HepG2 (cell line): Measurements from ENCODE around the gene CARS2. TPM values are rescaled to one million over a fixed set of nuclear protein-coding genes. Genes with fewer than 3 reads are reported as not detected.

Experiments used
- ATAC-seq: fragments of 200-7000 bp; cut with Tn5 transposase; 3 replicates; pipeline ENCODE4 v1.9.1; 2020; ENCODE audit warnings: mild to moderate bottlenecking, moderate library complexity
- BruUV-seq: library from RNA; stranded (reverse); fragments of 400-500 nt; replicated peaks from 2 replicates; lab custom pipeline; 2021; lab: Mats Ljungman, UMichigan
- CTCF ChIA-PET: fragments of 300-600 bp; formaldehyde crosslinking; extraction: SDS; loops from one replicate; lab custom pipeline; 2021; ENCODE audit warnings: low total read pairs, inconsistent platforms, low intra/inter-chr PET ratio; lab: Yijun Ruan, JAX
- POLR2A ChIA-PET: fragments of 350-600 bp; sonication (Branson Sonifier 250); formaldehyde crosslinking; loops from one replicate; lab custom pipeline; 2020; ENCODE audit warnings: antibody characterized with exemption, inconsistent platforms; lab: Yijun Ruan, JAX
- DNase-seq: peaks from one replicate; pipeline ENCODE4 v3.0.0-alpha.2; 2015; ENCODE audit warnings: low spot score
- FAIRE-seq: peaks from 3 replicates; lab custom pipeline; 2011; peaks lifted over from hg19 to GRCh38; lab: Jason Lieb, UNC
- H2AFZ ChIP-seq: one replicate; pipeline ENCODE4 v1.6.1; 2011; ENCODE audit warnings: low read length, inconsistent platforms
- H3K27ac ChIP-seq: fragments of 300-600 bp; 3 replicates; pipeline ENCODE4 v1.8.0; 2011; ENCODE audit warnings: mixed run types, mild to moderate bottlenecking, mixed read lengths, low read length, inconsistent platforms; ENCODE audit not compliant: insufficient read depth; ENCODE audit errors: extremely low read length
- H3K27me3 ChIP-seq, 2 experiments: fragments of 200-600 bp in 1 of 2; 2 replicates in 1 of 2; 3 replicates in 1 of 2; pipeline versions ENCODE4 v1.6.0 to v1.8.0; 2011; ENCODE audit warnings: low read length in 2 of 2, mild to moderate bottlenecking in 2 of 2, moderate library complexity in 2 of 2, inconsistent platforms in 1 of 2; ENCODE audit not compliant: insufficient read depth in 2 of 2, control insufficient read depth in 1 of 2
- H3K36me3 ChIP-seq, 2 experiments: fragments of 200-600 bp in 1 of 2; replicated peaks in 1 of 2; 2 replicates in 1 of 2; 3 replicates in 1 of 2; pipeline versions ENCODE4 v1.5.1 to v1.8.0; 2011; ENCODE audit warnings: low read length in 2 of 2, inconsistent platforms in 1 of 2; ENCODE audit not compliant: insufficient read depth in 2 of 2, control insufficient read depth in 1 of 2
- H3K4me1 ChIP-seq: 2 replicates; pipeline ENCODE4 v1.5.1; 2012; ENCODE audit warnings: low read length, inconsistent platforms; ENCODE audit not compliant: insufficient read depth
- H3K4me2 ChIP-seq: 2 replicates; pipeline ENCODE4 v1.6.0; 2011; ENCODE audit warnings: low read depth, low read length, inconsistent platforms
- H3K4me3 ChIP-seq, 3 experiments: fragments of 200-600 bp in 1 of 3; sonication (generic), shearing (Covaris generic) in 1 of 3; replicated peaks in 1 of 3; 2 replicates each; pipeline ENCODE4 v1.5.1; 2011 to 2016; ENCODE audit warnings: low read length in 3 of 3, inconsistent platforms in 2 of 3, low read depth in 2 of 3, mild to moderate bottlenecking in 2 of 3, control low read depth in 1 of 3, mixed read lengths in 1 of 3; ENCODE audit not compliant: insufficient read depth in 1 of 3
- H3K79me2 ChIP-seq: one replicate; pipeline ENCODE4 v1.6.1; 2011; ENCODE audit warnings: low read length, inconsistent platforms; ENCODE audit not compliant: insufficient read depth
- H3K9ac ChIP-seq: 2 replicates; pipeline ENCODE4 v1.6.0; 2011; ENCODE audit warnings: mild to moderate bottlenecking, low read depth, low read length, inconsistent platforms; ENCODE audit not compliant: insufficient read depth
- H3K9me3 ChIP-seq: 2 replicates; pipeline ENCODE4 v1.5.1; 2012; ENCODE audit warnings: mild to moderate bottlenecking, low read length
- H4K20me1 ChIP-seq: 2 replicates; pipeline ENCODE4 v1.6.0; 2011; ENCODE audit warnings: inconsistent platforms, mild to moderate bottlenecking, low read length, moderate library complexity; ENCODE audit not compliant: insufficient read depth
- IRF2 ChIP-seq: IDR thresholded peaks from 2 replicates; pipeline ENCODE4 v1.6.1; 2018; ENCODE audit warnings: missing genetic modification reagents, missing compliant biosample characterization
- JUNB ChIP-seq: sonication (generic); formaldehyde crosslinking; IDR thresholded peaks from 2 replicates; pipeline ENCODE4 v1.8.0; 2022; ENCODE audit warnings: missing genetic modification reagents, mild to moderate bottlenecking, borderline replicate concordance
- KAT7 ChIP-seq: IDR thresholded peaks from 2 replicates; pipeline ENCODE4 v1.6.1; 2018; ENCODE audit warnings: borderline replicate concordance, missing compliant biosample characterization
- MAFF ChIP-seq: IDR thresholded peaks from 2 replicates; pipeline ENCODE4 v1.6.1; 2011; ENCODE audit warnings: low read depth, low read length, improper control_type of control experiment
- NFIB ChIP-seq: sonication (generic); formaldehyde crosslinking; IDR thresholded peaks from 2 replicates; pipeline ENCODE4 v1.9.0; 2021; ENCODE audit warnings: missing genetic modification reagents, mild to moderate bottlenecking, borderline replicate concordance
- ZBTB10 ChIP-seq: sonication (generic); formaldehyde crosslinking; IDR thresholded peaks from 2 replicates; pipeline ENCODE4 v1.4.0; 2020; ENCODE audit warnings: missing genetic modification reagents, borderline replicate concordance
- ZNF687 ChIP-seq: sonication (generic); formaldehyde crosslinking; IDR thresholded peaks from 2 replicates; pipeline ENCODE4 v1.5.1; 2020; ENCODE audit warnings: mild to moderate bottlenecking, missing genetic modification reagents, moderate library complexity
- WGBS: methylation state at CpG from one replicate; pipeline ENCODE4 v1.1.6; 2017; ENCODE audit warnings: low lambda C conversion rate; 5-methylcytosine and 5-hydroxymethylcytosine counted together
- in situ Hi-C: cut with HindIII; loops from 2 replicates; pipeline ENCODE4 v1.10.0; 2017; ENCODE audit warnings: low pct_unique_long_range_greater_than_20kb; ENCODE audit not compliant: extremely low pct_ligation_motif_present
- intact Hi-C: fragments of 100-400 bp; cut with micrococcal nuclease; formaldehyde crosslinking; loops from one replicate; pipeline ENCODE4 v1.10.0; 2022; ENCODE audit not compliant: unreplicated experiment
- polyA plus RNA-seq, 8 experiments: library from polyadenylated mRNA; depleted of rRNA in 3 of 8; stranded (reverse) in 7 of 8; unstranded in 1 of 8; fragments of >200 nt; fragmentation: Illumina TruSeq in 4 of 8; extraction: Trizol in 4 of 8; gene quantifications; 2 replicates each; pipeline versions ENCODE4 v1.2.1 to v1.2.3, GENCODE V29; 2011 to 2016; ENCODE audit warnings: low read depth in 4 of 8, missing spikeins in 1 of 8, mixed read lengths in 1 of 8; ENCODE audit not compliant: insufficient read depth in 1 of 8
- total RNA-seq, 5 experiments: library from RNA; depleted of rRNA; stranded (reverse); fragments of >200 nt; fragmentation: Illumina TruSeq; extraction: Trizol; gene quantifications; 2 replicates each; pipeline ENCODE4 v1.2.3, GENCODE V29; 2016; ENCODE audit warnings: low read depth in 1 of 5

CARS2 gene
- total and polyA plus RNA-seq, 2 of the 13 experiments (the other 11 are each of a cell fraction or from before 2014, with no cell fraction given), result 41.1 to 59.3 TPM

GRCh38 chr13:110680852-110681251, 25.1 kb downstream of the CARS2 start (continued):
- TF ChIP-seq ZNF687 (0 out of 2 replicates have a peak, but pooled peaks have one; percentile 12), ZBTB10 (no peak), MAFF (peak; percentile 25; the same call in 1 of the 2 replicates)

GRCh38 chr13:110677731-110678545, 28.0 kb downstream of the CARS2 start:
- H4K20me1 ChIP-seq, result no peaks in the 10 kb centered on the region
- in situ Hi-C loops, result no loop called here

More at GRCh38 chr13:110677731-110678545, 28.0 kb downstream of the CARS2 start:
- Histone ChIP-seq H3K79me2 (peaks cover 2% of the 10 kb centered on the region), H3K9me3 (no peaks in the 10 kb centered on the region), H3K4me1 (no peaks in the 10 kb centered on the region), H2AFZ (no peak overlapping the region), H3K27ac (no peak overlapping the region), H3K27me3 (no peaks in the 10 kb centered on the region), H3K36me3 (peaks cover 7 to 39% of the 10 kb centered on the region in 2 experiments), H3K4me3 (no peak overlapping the region), H3K9ac (no peak overlapping the region), H3K4me2 (no peak overlapping the region)
- ChIA-PET POLR2A (no interaction called here), CTCF (no interaction called here)
- no peak for FAIRE-seq
- intact Hi-C loops, result no loop called here
- ATAC-seq, result no peak
- no peak for TF ChIP-seq NFIB (CRISPR knock-in tag)
- no peak for TF ChIP-seq IRF2 (CRISPR knock-in tag)
- no peak for TF ChIP-seq KAT7 (CRISPR knock-in tag)
- TF ChIP-seq JUNB (CRISPR knock-in tag), result no peak
- 95% methylated on average over 23 of the region's 28 CpGs for WGBS
- no TSS peak for BruUV-seq
- DNase-seq, result no peak
